PC-3 (cell line): ENCODE measurements around the gene RGMB.

Experiments used
- EZH2 ChIP-seq: fragments of 300-600 bp; sonication (generic); IDR thresholded peaks from one replicate; pipeline ENCODE4 v1.6.1; 2017; ENCODE audit warnings: antibody characterized with exemption, mild to moderate bottlenecking, low read length; ENCODE audit not compliant: unreplicated experiment
- EZH2phosphoT487 ChIP-seq: fragments of 300-600 bp; sonication (generic); IDR thresholded peaks from 2 replicates; pipeline ENCODE4 v1.6.1; 2018; ENCODE audit warnings: mild to moderate bottlenecking, antibody characterized with exemption, low read length, borderline replicate concordance
- TF ChIP-seq, protein P1 (sequence below): fragments of 300-600 bp; sonication (generic); conservative IDR thresholded peaks from 2 replicates; pipeline ENCODE4 v1.5.1; 2017; ENCODE audit warnings: antibody characterized with exemption, low read depth, mild to moderate bottlenecking, low read length

GRCh38 chr5:98789029-98789428 lies 15.6 kb downstream of the RGMB start:
- TF ChIP-seq, protein P1, sequence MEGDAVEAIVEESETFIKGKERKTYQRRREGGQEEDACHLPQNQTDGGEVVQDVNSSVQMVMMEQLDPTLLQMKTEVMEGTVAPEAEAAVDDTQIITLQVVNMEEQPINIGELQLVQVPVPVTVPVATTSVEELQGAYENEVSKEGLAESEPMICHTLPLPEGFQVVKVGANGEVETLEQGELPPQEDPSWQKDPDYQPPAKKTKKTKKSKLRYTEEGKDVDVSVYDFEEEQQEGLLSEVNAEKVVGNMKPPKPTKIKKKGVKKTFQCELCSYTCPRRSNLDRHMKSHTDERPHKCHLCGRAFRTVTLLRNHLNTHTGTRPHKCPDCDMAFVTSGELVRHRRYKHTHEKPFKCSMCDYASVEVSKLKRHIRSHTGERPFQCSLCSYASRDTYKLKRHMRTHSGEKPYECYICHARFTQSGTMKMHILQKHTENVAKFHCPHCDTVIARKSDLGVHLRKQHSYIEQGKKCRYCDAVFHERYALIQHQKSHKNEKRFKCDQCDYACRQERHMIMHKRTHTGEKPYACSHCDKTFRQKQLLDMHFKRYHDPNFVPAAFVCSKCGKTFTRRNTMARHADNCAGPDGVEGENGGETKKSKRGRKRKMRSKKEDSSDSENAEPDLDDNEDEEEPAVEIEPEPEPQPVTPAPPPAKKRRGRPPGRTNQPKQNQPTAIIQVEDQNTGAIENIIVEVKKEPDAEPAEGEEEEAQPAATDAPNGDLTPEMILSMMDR, result no peak
- TF ChIP-seq EZH2 (no peak), EZH2phosphoT487 (no peak)
